Fibroblast of the aortic adventitia (primary cell): ENCODE results near the gene SNX9. TPM values are rescaled to one million over a fixed set of nuclear protein-coding genes. Genes with fewer than 3 reads are reported as not detected.
A peak's percentile ranks its signal among the peaks of the same experiment; 100 is the strongest.

Source experiments
- DNase-seq: peaks from one replicate; pipeline ENCODE4 v3.0.0-alpha.2; 2010; ENCODE audit warnings: low read depth
- H3K4me3 ChIP-seq: 2 replicates; pipeline ENCODE4 v1.5.1; 2011; ENCODE audit warnings: low read depth, mild to moderate bottlenecking, control low read depth, low read length, moderate library complexity
- small RNA-seq: library from RNA; depleted of rRNA; stranded (forward); fragments of <200 nt; gene quantifications from one replicate; pipeline ENCODE3, GENCODE V24; 2012
- total RNA-seq: library from RNA; depleted of rRNA; stranded (reverse); fragments of >200 nt; gene quantifications from 2 replicates; pipeline ENCODE4 v1.2.3, GENCODE V29; 2012; ENCODE audit warnings: low replicate concordance
- TF ChIP-seq, protein P1 (sequence below): IDR thresholded peaks from 2 replicates; pipeline ENCODE4 v1.5.1; 2011; ENCODE audit warnings: mild to moderate bottlenecking, low read length, control low read depth, inconsistent platforms; ENCODE audit not compliant: insufficient read depth

SNX9 gene
- total RNA-seq, 1 donor, result 182 TPM

DNA sequence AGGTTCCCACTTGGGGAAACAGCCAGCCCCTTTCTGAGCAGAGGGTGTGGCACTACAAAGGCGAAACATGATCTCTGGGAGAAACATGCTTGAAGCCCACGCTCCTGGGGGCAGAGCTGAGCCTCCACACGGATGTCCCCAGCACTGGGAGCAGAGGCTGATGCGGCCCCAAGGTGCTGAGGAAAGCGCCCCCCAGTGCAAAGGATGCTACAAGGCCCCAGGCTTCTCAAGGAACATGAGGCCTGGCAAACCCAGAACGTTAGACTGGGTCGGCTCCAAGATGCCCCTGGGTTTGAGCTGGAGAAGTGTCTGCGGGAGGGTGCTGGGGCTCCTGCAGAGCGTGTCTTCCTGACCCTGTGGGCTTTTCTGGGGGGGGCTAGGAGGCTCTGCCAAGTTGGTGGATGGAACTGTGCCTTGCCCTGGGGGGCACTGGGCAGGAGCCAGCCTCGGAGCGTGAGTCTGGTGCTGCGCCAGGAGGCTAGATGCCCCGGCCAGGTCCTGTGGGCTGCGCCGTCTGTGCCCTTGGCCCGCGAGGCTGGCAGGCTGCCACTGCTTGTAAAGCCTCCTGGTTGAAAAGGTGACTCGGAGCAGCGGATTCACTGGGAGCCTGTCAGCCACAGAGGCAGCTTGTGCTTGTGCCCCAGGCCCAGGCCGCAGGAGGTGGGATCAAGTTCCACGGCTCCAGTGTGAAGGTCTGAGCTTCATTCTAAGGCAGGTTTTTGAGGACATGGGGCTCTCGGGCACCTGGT lies 166.7 kb downstream of the SNX9 start:
- TF ChIP-seq, protein P1, sequence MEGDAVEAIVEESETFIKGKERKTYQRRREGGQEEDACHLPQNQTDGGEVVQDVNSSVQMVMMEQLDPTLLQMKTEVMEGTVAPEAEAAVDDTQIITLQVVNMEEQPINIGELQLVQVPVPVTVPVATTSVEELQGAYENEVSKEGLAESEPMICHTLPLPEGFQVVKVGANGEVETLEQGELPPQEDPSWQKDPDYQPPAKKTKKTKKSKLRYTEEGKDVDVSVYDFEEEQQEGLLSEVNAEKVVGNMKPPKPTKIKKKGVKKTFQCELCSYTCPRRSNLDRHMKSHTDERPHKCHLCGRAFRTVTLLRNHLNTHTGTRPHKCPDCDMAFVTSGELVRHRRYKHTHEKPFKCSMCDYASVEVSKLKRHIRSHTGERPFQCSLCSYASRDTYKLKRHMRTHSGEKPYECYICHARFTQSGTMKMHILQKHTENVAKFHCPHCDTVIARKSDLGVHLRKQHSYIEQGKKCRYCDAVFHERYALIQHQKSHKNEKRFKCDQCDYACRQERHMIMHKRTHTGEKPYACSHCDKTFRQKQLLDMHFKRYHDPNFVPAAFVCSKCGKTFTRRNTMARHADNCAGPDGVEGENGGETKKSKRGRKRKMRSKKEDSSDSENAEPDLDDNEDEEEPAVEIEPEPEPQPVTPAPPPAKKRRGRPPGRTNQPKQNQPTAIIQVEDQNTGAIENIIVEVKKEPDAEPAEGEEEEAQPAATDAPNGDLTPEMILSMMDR, result no peak
- no peak overlapping the region for H3K4me3 ChIP-seq
- DNase-seq, result peak; percentile 32

DNA sequence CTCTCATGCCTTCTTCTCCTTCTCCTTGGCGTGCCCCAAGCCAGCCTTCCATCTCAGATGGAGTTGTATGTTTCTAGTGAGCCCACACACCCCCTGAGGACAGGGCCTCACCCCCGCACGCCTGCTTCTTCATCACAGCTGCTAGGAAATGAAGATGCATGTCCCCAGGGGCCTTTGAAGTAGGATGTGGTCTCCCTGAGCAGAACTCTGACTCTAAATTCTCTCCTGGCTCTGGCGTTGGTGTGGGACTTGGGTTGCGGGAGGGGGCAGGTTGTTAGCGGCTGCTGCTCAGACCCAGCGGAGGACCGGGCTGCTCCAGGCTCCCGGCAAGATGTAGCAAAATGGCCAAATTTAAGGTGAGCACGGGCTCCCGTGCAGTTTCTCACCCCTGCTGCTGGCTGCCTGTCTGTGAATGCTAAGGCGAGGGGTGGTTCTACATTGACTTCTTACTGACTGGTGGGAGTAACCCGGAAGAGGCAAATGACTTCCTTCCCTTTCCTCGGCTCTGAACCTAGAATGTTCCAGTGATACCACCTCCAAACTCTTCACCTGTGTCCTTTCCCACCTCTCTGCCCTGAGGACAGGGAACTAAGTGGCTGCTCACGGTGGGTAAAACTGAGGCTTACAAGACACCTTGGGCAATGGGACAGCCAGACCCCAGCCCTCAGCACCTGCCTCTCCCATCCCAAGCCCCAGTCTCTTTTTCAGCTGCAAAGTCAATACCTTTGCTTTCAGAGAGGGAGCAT lies 167.4 kb downstream of the SNX9 start:
- no peak for DNase-seq
- TF ChIP-seq, protein P1, result no peak
- H3K4me3 ChIP-seq, result no peak overlapping the region

DNA sequence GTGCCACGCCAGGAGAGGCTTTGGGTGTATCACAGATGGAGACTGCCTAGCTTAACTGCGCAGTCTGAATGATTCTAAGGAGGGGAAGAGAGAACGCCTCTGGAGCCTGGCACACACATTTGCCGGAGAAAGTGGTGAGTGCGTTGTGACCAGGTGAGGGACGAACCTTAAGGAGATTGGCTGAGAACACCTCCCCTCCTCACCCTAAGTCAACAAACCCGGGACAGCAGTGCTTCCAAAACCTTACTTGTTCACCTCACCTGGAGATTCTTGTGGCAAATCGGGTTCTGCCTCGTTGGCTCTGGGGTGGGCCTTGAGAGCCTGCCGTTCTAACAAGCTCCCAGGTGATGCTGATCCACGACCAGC lies 168.0 kb downstream of the SNX9 start:
- H3K4me3 ChIP-seq, result no peak overlapping the region
- TF ChIP-seq, protein P1, result no peak
- DNase-seq, result no peak

DNA sequence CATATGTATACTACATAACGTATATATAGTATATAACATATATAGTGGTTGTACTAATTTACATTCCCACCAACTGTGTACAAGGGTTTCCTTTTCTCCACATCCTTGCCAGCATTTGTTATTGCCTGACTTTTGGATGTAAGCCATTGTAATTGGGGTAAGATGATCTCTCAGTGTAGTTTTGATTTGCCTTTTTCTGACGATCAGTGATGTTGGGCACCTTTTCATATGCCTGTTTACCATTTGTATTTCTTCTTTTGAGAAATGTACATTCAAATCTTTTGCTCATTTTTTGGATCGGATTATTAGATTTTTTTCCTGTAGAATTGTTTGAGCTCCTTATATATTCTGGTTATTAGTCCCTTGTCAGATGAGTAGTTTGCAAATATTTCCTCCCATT lies 170.0 kb downstream of the SNX9 start:
- TF ChIP-seq, protein P1, result no peak
- no peak for DNase-seq
- H3K4me3 ChIP-seq, result no peak overlapping the region

DNA sequence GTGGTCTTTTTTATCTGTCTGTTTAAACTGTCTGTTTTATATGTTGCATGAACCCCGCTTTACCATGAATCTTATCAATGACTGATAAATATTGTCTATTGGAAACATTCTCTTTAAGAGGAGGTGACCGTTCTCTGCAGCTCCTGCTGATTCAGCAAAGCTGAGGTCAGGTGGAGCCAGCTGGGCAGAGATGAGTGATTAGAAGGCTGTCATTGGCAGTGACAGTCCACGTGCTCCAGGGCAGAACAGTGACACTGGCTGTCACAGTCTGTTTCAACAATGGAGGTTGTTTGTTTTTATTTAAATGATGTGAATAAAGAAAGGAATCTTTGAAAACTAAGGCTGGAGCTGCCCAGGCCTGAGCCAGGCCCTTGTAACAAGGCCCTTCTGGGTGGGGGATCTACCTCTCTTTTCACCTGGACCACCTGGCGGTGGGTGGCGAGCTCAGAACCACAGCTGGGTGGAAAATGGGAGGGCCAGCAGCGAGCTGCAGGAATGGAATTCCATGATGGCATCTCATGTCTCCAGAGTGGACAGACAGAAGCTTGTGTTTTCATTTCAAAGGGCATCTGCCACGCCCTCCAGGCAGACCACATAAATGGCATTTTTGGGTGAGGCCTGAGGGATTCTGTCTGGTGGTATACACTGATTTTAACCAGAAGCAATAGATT lies 171.2 kb downstream of the SNX9 start:
- TF ChIP-seq, protein P1, result no peak
- no peak for DNase-seq
- no peak overlapping the region for H3K4me3 ChIP-seq

Small RNA genes lying within 50 kb of the gene (small RNA-seq; reads per million reads assigned to genes)
- gene HSPE1P26, result not detected
- not detected for gene RNU6-786P

Other genes starting within 250 kb of the SNX9 start
- gene SYNJ2, start 158.6 kb downstream of the SNX9 start, total RNA-seq, result 15.2 and 73.6 TPM in 2 replicates